DOHH2 (cell line): ENCODE measurements around the gene UTS2.

ENCODE experiments used
- H3F3A ChIP-seq: fragments of 200-600 bp; sonication (generic), shearing (Covaris generic); 2 replicates; pipeline ENCODE4 v1.6.0; 2016; ENCODE audit warnings: antibody characterized with exemption, mild to moderate bottlenecking; ENCODE audit not compliant: control insufficient read depth, insufficient read depth
- H3K27ac ChIP-seq: fragments of 200-600 bp; sonication (generic); 2 replicates; pipeline ENCODE4 v1.5.1; 2014; ENCODE audit warnings: low read depth, mild to moderate bottlenecking, low read length, moderate library complexity
- H3K27me3 ChIP-seq: fragments of 200-600 bp; sonication (generic); 2 replicates; pipeline ENCODE4 v1.6.1; 2014; ENCODE audit warnings: mild to moderate bottlenecking, low read length, mixed read lengths; ENCODE audit not compliant: control insufficient read depth
- H3K36me3 ChIP-seq: fragments of 200-600 bp; sonication (generic); 2 replicates; pipeline ENCODE4 v1.6.1; 2014; ENCODE audit warnings: mild to moderate bottlenecking, low read length, moderate library complexity, mixed read lengths; ENCODE audit not compliant: control insufficient read depth
- H3K4me1 ChIP-seq: fragments of 200-600 bp; sonication (generic); 2 replicates; pipeline ENCODE4 v1.6.1; 2014; ENCODE audit warnings: mild to moderate bottlenecking, low read length, mixed read lengths; ENCODE audit not compliant: control insufficient read depth
- H3K4me2 ChIP-seq: fragments of 200-600 bp; sonication (generic); 2 replicates; pipeline ENCODE4 v1.6.0; 2014; ENCODE audit warnings: mild to moderate bottlenecking, low read length, moderate library complexity
- H3K4me3 ChIP-seq: fragments of 200-600 bp; sonication (generic); 2 replicates; pipeline ENCODE4 v1.5.1; 2014; ENCODE audit warnings: mild to moderate bottlenecking, low read length, mixed read lengths
- H3K79me2 ChIP-seq: fragments of 200-600 bp; sonication (generic); 2 replicates; pipeline ENCODE4 v1.6.1; 2014; ENCODE audit warnings: mild to moderate bottlenecking, low read length, mixed read lengths; ENCODE audit not compliant: control insufficient read depth
- H3K9me2 ChIP-seq: fragments of 200-600 bp; sonication (generic); replicated peaks from 2 replicates; pipeline ENCODE4 v1.6.1; 2014; ENCODE audit warnings: mild to moderate bottlenecking, low read length, mixed read lengths; ENCODE audit not compliant: control insufficient read depth
- H3K9me3 ChIP-seq: fragments of 200-600 bp; sonication (generic); 2 replicates; pipeline ENCODE4 v1.6.1; 2014; ENCODE audit warnings: antibody characterized with exemption, low read length, mixed read lengths; ENCODE audit not compliant: control insufficient read depth, insufficient read depth
- H4K20me1 ChIP-seq: fragments of 200-600 bp; sonication (generic); 2 replicates; pipeline ENCODE4 v1.6.0; 2014; ENCODE audit warnings: low read depth, mild to moderate bottlenecking, antibody characterized with exemption, low read length, moderate library complexity; ENCODE audit not compliant: control insufficient read depth, insufficient read depth
- EZH2phosphoT487 ChIP-seq: fragments of 200-600 bp; sonication (generic); IDR thresholded peaks from 2 replicates; pipeline ENCODE4 v1.6.1; 2017; ENCODE audit warnings: borderline replicate concordance, mild to moderate bottlenecking, antibody characterized with exemption, low read length, moderate library complexity, mixed read lengths
- TF ChIP-seq, protein P1 (sequence below): fragments of 200-600 bp; sonication (generic); IDR thresholded peaks from one replicate; pipeline ENCODE4 v1.5.1; 2014; ENCODE audit warnings: antibody characterized with exemption, mild to moderate bottlenecking, low read depth, low read length; ENCODE audit not compliant: poor library complexity, severe bottlenecking

UTS2 gene

DNA sequence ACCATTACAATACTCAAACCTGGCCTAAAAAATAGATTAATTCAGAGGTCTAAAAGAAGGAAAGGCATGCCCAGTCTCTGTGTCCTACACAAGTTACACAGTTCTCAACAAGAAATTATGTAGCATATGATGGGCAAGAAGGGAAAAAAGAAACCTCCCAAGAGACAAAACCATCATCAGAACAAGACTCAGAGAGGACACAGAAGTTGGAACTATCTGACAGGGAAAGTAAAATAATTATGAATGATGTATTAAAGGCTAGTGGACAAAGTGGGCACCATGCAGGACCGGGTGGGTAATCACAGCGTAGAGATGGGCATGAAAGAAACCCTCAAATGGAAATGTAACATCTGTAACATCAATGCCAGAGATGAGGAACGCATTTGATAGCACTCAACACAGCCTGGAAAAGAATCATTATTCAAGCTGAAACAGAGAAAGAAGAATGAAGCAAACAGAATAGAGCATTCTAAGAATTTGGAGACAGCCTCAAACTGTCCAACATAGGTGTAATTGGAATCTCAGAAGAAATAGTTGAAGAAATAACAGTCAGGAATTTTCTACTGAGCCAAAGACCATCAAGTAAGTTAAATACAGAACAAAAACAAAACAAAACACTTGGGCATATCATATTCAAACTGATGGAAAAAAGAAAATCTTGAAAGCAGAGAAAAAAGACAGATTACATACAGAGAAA is 39.0 kb downstream of the UTS2 start:
- no peaks in the 10 kb centered on the region for H3K9me2 ChIP-seq
- peaks cover 6% of the 10 kb centered on the region for H3K79me2 ChIP-seq
- no peak overlapping the region for H3K4me2 ChIP-seq
- no peaks in the 10 kb centered on the region for H4K20me1 ChIP-seq
- H3K36me3 ChIP-seq = no peaks in the 10 kb centered on the region
- no peaks in the 10 kb centered on the region for H3F3A ChIP-seq
- TF ChIP-seq, protein P1, sequence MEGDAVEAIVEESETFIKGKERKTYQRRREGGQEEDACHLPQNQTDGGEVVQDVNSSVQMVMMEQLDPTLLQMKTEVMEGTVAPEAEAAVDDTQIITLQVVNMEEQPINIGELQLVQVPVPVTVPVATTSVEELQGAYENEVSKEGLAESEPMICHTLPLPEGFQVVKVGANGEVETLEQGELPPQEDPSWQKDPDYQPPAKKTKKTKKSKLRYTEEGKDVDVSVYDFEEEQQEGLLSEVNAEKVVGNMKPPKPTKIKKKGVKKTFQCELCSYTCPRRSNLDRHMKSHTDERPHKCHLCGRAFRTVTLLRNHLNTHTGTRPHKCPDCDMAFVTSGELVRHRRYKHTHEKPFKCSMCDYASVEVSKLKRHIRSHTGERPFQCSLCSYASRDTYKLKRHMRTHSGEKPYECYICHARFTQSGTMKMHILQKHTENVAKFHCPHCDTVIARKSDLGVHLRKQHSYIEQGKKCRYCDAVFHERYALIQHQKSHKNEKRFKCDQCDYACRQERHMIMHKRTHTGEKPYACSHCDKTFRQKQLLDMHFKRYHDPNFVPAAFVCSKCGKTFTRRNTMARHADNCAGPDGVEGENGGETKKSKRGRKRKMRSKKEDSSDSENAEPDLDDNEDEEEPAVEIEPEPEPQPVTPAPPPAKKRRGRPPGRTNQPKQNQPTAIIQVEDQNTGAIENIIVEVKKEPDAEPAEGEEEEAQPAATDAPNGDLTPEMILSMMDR = no peak
- TF ChIP-seq EZH2phosphoT487 = no peak
- no peaks in the 10 kb centered on the region for H3K4me1 ChIP-seq
- no peaks in the 10 kb centered on the region for H3K9me3 ChIP-seq
- no peak overlapping the region for H3K27ac ChIP-seq
- no peaks in the 10 kb centered on the region for H3K27me3 ChIP-seq
- H3K4me3 ChIP-seq = no peak overlapping the region

DNA sequence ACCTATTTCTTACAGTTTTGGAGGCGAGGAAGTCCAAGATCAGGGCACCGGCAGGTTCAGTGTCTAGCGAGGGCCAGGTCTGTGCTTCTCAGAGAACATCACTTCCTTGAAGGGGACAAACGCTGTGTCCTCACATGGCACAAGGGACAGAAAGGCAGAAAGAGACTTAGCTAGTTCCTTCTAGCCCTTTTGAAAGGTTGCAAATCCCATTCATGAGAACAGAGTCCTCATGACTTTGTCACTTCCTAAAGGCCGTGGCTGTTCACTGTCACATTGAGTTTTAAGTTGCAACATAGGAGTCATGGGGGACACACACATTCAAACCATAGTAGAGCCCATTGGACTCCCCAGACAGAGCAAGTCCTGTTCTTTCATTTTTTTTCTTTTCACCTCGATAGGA is 41.4 kb downstream of the UTS2 start:
- Histone ChIP-seq H3K9me3 (no peaks in the 10 kb centered on the region), H3K79me2 (peaks cover 6% of the 10 kb centered on the region), H3K9me2 (no peaks in the 10 kb centered on the region), H3F3A (no peaks in the 10 kb centered on the region), H3K36me3 (no peaks in the 10 kb centered on the region; the same call in 1 of the 2 replicates), H3K4me3 (no peak overlapping the region), H4K20me1 (no peaks in the 10 kb centered on the region), H3K27me3 (no peaks in the 10 kb centered on the region), H3K4me1 (no peaks in the 10 kb centered on the region), H3K4me2 (no peak overlapping the region), H3K27ac (no peak overlapping the region)
- TF ChIP-seq EZH2phosphoT487 = no peak
- TF ChIP-seq, protein P1 = no peak

DNA sequence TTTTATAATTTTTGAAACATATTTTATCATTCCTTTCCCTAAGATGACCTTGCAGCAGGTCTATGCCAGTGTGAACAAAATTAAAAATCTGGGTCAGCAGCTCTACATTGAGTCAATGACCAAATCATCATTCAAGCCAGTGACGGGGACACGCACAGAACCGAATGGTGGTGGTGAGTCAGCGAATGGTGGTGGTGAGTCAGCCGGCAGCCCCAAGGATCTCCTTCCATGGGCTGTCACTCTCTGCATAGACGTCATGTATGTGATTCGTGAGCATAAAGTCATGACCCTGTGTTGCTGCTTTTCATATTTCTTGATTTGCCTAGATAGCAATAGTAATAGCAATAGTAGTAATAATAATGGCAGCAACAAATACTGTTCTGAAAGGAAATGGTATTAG is 42.5 kb downstream of the UTS2 start:
- TF ChIP-seq, protein P1 = no peak
- no peak for TF ChIP-seq EZH2phosphoT487
- no peaks in the 10 kb centered on the region for H3K4me1 ChIP-seq
- H4K20me1 ChIP-seq = no peaks in the 10 kb centered on the region
- H3K9me2 ChIP-seq = no peaks in the 10 kb centered on the region
- H3F3A ChIP-seq = no peaks in the 10 kb centered on the region
- no peaks in the 10 kb centered on the region; the same call in 1 of the 2 replicates for H3K36me3 ChIP-seq
- H3K27me3 ChIP-seq = no peaks in the 10 kb centered on the region
- no peak overlapping the region for H3K4me2 ChIP-seq
- H3K9me3 ChIP-seq = no peaks in the 10 kb centered on the region
- no peak overlapping the region for H3K4me3 ChIP-seq
- peaks cover 6% of the 10 kb centered on the region for H3K79me2 ChIP-seq
- no peak overlapping the region for H3K27ac ChIP-seq
